NCI-H128 (cell line): Measurements from ENCODE around the gene ENTREP1.

ENCODE experiments used
- DNase-seq: peaks from one replicate; lab custom pipeline; 2025; ENCODE audit not compliant: unreplicated experiment; lab: John Stamatoyannopoulos, UW

ENTREP1 gene

DNA sequence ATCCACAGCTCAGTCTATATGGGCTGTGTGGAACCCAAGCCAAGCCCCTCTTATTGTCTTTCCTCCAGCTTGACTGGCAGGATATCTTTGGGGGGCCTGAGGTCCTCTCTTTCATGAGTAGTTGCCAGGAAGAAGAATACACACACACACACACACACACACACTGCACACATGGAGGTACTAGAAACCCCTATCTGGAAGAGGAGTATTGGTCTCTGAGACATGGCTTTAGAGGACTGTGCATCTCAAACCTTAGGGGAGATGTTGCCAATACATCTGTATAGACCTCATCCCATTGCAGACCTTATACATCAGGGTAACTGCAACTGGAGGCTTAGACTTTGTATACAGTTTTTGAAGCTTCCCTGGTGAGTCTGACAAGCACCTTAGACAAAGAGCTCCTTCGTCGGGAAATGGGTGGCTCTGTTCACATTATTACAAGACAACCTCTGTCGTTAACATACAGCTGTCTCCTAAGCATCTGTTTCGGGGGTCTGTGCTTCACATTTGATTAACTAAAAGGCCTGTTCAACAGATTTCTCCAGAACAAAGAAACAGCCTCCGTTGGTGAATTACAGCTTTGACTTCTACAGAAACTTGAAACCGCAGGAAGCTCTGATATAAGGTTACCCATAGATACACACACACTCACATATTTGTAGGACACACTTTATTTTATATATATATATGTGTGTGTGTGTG, 5.5 kb upstream of the ENTREP1 start:
- no peak for DNase-seq

DNA sequence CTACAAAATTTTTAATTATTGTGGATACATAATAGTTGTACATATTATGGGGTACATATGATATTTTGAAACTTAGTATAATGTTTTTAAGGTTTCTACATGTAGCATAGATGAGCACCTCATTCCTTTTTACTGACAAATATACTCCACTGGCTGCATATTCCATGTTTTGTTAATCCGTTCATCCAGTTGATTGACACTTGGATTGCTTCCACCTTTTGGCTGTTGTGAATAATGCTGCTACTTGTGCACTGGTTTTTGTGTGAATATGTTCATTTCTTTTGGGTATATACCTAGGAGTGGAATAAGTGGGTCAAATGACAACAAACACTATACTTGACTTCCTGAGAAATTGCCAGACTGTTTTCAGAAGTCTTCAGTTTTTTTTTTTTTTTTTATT, 2.8 kb upstream of the ENTREP1 start:
- no peak for DNase-seq

DNA sequence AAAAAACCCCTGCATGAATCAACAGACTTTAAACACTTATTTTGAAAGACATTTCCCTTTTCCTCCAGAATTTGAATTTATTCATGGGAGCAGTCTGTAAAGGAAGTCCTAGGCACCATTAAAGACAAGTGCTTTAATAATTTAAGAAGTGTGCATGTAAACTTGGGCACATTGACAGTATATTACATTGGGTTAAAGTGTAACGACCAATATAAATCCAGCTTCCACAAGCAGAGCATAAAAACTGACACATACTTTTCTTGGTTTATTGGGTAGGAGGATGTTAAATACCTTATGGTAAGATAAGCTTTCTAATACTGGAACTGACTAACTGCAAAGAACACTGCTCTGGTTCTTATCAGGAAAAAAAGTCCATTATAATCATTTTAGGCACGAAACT, 1.2 kb upstream of the ENTREP1 start:
- no peak for DNase-seq

DNA sequence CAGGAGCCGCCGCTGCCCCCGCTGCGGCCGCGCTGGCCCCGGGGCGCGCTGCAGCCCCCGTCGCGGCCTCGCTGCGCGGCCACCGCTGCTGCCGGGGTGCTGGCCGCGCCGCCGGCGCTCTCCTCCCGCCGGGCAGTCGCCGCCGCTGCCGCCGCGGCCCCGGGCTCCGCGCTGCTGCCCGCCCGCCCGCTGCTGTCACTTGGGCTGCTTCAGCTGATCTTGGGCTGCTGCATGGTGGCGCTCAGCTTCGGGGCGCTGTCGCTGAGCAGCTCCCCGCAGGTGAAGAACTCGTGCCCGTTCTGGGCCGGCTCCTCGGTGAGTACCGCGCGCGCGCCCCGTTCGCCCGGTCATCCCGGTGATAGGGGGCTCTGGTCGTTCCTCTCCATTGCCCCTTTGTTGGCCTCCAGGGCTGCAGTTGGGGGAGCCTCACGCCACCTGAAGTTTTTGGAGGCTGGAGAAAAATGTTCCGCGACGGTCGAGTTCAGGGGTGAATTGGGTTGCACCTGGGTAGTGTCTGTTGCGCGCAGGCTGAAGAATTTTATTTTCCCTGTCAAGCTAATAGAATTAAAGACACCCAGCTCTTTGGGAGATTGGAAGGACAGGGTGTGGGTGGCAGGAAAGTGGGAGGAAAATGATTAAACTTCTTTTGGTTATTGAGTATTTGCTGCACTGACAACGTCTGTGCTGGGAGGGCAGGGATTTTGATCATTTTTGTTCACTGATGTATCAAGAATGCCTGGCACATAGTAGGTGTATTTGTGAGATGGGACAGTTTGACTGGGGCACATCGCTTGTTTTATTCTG, 596 bp downstream of the ENTREP1 start:
- no peak for DNase-seq

DNA sequence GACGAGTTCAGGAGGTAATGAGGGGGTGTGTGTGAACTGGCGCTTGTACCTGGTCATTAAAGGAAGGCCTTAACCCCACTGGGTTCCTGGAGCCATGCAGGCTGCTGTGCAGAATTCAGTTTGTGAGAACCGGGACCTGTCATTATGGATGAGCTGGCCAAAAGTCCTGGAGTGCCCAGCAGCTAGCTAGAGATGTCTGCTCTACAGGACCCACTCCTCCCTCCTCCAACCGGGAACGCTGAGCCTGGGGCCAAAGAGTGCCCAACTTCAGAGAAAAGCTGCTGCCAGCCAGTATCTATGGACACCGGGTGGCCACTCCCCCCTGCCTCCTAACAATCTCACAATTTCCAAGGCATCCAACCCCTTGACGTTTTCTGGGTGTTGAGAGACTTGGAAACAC, 1.2 kb downstream of the ENTREP1 start:
- DNase-seq, result no peak

DNA sequence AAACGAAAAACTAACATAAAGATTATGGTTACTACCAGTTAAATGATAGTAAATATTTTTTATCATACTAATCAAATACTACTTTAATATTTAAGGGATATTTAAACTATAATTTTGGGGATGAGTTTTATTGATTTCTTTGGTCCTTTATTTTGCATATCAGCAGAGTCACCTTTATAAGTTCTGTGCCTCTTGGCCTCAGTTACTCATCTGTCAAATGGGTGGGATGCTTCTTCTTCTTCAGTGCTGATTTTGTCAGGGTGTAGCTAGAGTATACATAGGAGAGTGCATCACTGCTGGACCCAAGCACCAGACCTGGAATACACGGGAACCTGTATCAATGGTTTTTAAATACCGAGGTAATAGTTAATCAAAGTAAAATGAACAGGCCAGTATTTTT, 5.6 kb downstream of the ENTREP1 start:
- DNase-seq, result no peak

DNA sequence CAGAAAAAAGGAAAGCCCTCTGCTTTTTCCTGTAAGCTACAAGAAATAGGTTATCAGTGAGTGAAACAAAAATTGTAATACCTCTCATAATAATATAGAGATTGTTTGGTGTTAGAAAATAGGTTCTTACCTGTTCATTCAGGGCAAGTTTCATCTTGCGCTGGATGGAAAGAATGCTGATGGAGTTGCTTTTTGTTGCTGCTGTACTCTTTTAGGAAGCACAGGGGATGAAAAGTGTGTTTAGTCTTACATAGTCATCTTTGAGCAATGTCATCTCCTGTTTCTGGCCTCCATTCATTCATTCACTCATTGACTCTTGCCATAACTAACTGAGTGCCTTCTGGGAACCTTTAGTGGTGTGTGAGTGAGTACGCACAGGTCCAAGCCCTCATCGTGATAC, 6.4 kb downstream of the ENTREP1 start:
- DNase-seq, result no peak

DNA sequence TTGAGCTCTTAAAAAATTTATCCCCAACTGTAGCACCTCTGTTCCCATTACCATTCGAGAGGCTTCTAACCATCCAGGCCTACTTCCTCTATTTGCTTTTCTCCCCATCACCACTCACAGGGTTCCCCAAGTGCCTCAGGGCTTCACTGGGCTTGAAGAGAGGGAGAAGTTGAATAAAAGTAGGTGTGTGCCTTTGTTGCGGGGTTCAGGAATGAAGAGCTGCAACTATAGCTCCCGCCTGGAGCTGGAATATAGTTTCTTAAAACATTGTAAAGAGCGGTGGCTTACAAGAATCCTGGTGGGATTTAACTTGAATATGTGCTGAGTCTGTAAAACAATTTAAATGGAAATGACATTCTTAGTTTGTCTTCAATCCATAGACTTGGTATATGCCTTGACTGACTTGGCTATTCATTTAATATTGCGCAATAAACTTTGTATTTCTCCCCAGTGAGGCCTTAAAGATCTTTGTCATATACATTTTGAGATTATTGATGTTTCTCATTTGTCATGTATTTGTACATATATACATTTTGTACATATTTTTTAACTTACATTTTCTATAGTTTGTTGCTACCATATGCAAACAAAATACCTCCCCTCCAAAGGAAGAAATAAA, 7.2 kb downstream of the ENTREP1 start:
- DNase-seq, result no peak

DNA sequence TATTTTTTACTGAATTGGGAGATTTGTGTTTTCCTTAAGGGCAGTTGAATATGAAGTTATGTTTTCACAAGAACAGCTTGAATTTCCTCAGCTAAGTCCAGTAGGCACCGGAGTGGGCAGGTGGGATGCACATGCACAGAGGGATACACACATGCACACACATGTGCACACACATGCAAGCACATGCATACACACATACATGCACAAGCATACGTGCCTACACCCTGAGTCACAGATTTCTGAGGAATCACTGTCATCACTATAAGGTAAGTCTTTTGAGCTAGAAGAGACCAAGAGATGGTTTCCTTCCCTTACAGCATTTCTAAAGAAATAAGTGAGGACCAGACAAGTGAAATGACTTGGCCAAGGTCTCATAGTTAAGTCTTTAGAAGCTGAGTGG, 8.7 kb downstream of the ENTREP1 start:
- DNase-seq, result no peak

DNA sequence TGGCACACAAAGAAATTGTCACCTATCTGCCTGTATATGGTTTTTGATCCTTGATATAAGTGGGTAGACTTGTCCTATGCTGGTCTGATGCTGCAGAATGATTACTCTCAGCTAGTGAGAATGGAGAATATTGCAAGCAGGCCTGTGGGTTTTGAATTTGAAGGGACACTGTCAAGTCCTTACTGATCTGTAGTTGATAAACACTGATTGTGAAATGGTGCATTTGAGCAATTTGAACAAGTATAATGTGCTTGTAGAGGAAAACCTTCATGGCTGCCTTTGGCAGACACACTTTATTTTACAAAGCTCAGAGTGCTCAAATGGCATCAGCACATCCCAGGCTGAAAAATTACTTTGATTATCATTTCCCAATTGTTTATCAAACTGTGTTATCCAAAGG, 9.3 kb downstream of the ENTREP1 start:
- no peak for DNase-seq

DNA sequence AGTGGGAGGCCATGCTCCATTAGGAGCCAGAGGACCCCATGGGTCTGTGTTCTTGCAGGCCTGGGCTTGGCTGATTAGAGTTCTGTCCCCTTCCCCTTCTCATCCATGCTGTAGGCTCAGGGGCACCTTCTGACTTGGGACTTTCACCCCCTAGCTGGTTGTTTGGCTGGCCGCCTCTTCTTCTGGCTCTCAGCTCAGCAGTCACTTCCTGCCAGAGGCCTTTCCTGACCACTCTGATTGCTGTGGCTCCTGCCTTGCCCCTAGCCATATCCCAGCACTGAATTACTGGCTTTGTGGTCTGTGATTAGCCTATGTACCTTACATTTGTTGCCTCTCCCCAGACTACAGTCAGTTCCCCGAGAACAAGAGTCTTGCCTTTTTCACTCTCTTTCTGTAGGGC, 14.6 kb downstream of the ENTREP1 start:
- DNase-seq, result no peak

DNA sequence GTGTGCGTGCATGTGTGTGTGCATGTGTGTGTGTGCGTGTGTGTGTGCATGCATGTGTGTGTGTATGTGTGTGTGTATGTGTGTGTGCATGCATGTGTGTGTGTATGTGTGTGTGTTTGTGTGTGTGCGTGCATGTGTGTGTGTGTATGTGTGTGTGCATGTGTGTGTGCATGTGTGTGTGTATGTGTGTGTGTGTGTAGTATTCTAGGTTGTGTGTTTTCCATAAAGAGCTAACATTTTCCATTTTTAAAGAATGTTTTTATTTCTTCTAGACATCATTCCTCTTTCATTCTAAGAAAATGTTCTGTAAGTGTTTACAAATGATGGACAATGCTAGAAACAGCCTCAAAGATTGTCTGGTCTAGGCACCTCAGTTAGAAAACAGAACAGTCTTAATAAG, 15.6 kb downstream of the ENTREP1 start:
- no peak for DNase-seq

DNA sequence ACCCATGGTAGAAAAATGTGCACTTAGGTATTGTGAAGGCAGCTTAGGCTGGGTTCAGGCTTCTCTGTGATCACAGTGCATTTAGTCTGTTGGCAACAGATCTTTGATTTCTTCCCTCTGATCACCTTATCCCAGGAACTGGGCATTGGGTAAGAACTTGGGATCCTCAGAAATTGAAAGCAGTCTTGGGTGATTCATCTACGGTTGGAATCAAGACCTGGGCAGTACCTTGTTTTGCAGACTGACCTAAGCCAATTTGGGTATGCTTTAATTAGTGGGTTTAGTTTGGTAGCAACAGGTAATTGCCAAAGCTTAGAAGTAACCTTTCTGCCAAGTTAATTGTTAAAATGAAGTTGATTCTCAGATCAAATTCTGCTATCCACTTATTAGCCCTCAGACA, 17.8 kb downstream of the ENTREP1 start:
- no peak for DNase-seq

DNA sequence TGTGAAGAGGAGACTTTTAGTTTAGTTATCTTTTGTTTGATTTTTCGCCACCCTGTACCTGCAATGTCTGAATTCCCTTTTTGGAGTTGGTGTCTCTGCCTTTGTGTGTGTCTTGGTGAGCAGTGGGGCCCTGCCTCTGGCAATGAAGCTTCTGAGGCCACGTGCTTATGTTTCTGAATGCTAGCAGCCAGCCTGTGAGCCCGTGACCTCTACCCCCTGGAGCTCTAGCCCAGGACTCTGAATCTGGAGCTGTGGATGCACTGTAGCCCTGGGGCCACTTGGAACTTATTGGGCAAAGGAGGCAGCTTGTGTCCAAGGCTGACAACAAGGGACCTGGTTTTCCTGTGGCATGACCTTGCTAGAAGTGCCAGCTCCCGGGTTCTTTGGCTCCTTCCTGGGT, 19.4 kb downstream of the ENTREP1 start:
- no peak for DNase-seq

DNA sequence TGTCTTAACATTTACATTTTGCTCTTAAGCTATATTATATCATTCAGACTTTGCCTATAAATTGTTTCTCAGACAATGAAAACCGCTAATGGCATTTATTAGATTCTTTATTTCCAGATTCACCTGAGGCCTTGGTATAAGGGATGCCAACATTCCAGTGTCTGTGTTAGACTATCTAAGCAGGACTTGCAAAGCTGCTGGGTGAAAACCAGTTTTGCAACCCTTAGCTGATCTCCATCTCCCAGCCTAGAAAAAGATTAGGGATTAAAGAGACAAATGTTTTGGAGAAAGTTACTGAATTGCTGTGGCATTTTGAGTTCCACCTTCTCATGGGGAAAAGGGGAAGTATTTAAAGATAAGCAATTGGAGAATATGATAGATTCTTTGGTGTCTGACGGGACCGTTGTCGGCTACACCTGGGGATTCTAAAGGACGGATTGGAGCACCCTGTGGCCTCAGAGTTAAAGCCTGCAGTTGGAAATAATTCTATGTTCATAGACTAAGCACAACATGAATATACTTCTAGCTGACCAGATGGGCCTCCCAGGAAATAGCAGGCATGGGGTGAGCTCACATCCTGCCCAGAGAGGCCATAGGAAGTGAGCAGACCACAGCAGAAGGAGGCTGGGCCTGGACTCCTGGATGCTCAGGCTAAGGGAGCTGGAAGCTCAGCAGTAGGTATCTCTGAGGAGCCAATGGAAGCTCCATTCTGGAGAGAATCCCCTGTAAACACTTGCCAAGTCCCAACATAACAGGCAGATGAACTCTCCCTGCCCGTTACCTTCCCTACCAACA, 21.8 kb downstream of the ENTREP1 start:
- no peak for DNase-seq

DNA sequence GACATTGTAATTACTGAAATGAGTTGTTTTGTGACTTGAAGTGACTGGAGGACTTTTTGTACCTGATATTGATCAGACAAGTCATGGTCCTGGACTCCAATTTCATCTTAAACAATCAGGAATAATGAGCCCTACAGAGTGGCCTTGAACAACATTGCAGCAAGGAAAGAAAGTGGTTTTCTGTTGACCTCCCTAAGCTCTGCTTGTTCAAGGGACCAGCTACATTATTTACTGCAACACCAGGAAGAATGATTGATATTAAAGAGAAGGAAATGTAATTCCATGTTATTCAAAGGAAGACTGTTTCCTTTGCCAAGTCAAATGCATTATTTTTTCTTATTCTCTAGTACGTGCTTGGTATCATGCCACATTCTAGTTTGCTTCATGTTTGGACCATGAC, 22.6 kb downstream of the ENTREP1 start:
- no peak for DNase-seq

DNA sequence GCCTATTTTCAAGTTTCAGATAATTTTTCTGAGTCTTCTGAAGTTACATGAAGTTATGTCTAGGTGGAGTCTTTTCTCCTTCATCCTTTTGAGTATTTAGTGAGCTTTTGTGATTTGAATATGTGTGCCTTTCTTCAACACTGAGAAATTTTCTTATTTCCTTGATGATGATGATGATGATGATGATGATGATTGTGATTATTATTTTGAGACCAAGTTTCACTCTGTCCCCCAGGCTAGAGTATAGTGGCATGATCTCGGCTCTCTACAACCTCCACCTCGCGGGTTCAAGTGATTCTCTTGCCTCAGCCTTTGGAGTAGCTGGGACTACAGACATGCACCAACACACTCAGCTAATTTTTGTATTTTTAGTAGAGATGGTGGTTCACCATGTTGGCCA, 26.2 kb downstream of the ENTREP1 start:
- no peak for DNase-seq

DNA sequence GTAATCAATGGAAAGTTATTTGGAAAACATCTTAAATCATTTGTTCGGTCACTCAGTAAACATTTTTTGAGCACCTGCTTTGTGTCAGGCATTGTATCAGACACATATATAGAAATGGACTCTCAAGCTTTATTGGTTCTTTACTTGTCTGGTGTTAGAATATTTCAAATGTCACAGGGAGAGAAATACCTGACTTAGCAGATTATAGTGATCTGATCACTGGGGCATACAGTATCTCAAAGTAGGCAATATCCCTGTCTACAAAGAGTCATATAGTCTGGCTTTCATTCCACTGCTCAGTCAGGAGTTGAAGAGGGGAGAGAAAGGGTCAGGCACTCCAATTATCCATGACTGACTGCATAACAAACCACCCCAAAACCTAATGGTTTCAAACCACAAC, 30.2 kb downstream of the ENTREP1 start:
- no peak for DNase-seq

DNA sequence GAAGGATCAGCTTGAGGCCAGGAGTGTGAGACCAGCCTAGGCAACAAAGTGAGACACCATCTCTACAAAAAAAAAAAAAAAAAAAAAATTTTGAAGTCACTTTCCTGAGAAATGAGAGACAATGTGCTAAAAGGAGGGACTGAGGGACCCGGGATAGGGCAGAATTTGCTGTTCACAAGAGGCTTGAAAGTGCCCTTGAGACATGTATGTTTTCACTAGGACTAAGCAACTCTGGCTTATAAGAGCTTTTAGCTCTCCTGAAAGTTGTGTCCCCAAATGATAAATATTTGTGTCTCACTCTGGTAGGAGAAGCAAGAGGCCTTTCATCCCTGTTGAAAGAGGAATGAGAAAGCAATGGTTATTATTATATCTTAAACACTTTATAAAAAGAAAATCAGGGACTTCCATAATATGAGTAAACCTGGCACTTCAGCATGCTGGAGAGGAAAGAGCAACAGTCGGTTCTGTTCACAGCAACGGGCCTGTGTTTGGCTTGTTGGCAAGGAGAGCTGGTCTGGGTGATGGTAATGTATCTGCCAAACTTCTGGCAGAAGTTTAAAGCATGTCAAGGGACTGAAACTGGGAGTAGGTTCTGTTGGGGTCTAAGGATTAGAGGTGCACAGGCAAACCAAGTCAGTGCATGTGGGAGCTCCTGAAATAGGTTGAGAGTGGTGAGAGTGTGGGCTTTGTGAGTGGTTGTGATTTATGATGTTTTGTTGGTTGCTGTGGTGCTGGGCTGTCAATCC, 32.2 kb downstream of the ENTREP1 start:
- DNase-seq, result no peak

DNA sequence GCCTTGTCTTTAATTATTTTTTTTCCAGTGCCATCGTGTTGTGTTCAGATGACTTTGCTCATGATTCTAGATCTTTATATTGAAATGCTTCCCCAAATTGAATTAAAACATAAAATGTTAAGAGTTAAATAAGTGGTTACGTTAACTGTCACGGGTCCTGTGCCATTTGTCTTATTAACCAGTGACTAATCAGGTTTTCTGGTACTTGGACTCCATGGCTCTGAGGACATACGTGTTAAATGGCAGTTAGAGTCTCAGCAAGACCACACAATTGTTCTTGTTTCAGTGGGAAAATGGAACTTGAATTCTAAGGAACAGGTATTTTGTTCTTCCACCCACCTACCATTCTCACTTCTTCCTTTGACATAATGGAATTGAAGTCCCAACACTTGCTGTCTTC, 32.8 kb downstream of the ENTREP1 start:
- DNase-seq, result no peak

DNA sequence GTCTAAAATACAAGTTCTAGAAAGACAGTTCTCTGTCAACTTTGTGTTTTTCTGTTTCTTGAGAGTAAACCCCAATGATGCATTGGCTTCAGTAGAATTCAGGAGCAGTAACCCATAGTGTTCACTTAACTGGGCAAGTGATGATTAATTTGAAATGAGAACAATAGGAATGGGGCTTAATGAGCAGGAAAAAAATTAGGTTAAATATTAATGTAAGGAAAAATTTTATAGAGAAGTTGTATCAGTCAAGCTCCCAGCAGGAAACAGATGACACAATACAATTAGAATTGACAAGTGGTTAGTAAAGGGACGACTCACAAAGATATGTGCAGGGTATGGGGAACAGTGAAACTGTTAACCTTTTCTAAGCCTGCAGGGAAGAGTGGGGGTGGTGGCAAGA, 38.2 kb downstream of the ENTREP1 start:
- DNase-seq, result no peak
